NCI-H2227 treated with DMSO at 0.1 percent for 48 hours (cell line): ENCODE data around the gene SUSD4.

ENCODE experiments used
- DNase-seq: peaks from one replicate; lab custom pipeline; 2025; lab: John Stamatoyannopoulos, UW

SUSD4 gene

DNA sequence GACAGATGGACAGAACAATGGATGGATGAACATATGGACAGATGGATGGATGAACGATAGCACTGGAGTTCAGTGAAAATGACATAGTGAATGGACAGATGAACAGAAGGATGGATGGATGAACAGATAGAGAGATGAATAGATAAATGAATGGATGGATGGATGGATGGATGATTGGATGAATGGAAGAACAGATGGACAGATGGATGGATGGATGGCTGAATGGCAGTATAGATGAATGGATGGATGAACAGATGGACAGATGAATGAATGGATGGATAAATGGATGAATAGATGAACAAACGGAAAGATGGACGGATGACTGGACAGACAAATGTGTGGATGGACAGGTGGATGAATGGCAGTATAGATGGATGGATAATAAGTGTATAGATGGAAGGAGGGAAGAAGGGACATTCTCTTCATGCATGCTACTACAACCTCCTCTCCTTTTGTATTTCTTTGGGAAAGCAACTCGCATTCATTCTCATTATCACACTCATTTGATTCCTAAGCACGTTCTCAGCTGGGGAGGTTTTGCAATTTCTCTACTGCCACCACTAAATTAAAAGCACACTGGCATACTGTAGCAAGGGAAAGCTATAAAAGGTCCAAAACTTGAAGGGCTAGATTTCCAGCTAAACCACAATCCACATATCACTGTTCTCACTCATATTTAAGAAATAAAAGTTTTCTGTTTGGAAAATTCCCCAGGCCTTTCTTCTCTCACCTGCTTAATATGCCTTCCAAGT lies 34.1 kb downstream of the SUSD4 start:
- no peak for DNase-seq

- DNase-seq, result no peak
Observed at GRCh38 chr1:223329252-223329651, 34.7 kb downstream of the SUSD4 start.

DNA sequence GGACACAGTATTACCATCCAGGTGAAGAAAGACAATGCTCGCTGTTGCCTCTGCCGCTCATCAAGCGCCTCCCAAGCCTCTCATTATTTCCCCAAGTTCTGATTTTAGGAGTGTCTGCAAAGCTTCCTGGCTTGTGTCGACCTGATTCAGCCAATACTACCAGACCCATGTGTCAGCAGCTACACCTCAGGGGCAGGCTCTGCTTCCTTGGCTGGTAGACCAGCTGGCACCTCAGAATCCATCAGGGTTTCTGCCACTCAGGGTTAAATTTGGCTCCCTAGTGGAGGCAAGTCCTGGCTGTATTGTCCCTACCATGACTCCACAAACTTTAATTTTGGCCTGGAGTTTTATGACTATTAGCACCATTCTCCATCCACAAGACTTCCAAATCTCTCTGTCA lies 35.4 kb downstream of the SUSD4 start:
- DNase-seq, result no peak

DNA sequence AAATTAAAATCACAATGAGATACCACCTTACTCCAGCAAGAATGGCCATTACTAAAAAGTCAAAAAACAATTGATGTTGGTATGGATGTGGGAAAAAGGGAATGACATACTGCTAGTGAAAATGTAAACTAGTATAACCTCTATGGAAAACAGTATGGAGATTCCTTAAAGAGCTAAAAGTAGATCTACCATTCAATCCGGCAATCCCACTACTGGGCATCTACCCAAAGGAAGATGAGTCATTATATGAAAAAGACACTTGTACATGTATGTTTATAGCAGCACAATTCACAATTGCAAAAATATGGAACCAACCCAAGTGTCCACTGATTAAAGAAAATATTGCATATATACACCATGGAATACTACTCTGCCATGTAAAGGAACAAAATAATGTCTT lies 37.2 kb downstream of the SUSD4 start:
- no peak for DNase-seq

- DNase-seq, result no peak
Observed at GRCh38 chr1:223323491-223324484, 40.2 kb downstream of the SUSD4 start.

GRCh38 chr1:223322868-223323267 lies 41.1 kb downstream of the SUSD4 start:
- DNase-seq, result no peak

GRCh38 chr1:223320959-223321358 lies 43.0 kb downstream of the SUSD4 start:
- no peak for DNase-seq

DNA sequence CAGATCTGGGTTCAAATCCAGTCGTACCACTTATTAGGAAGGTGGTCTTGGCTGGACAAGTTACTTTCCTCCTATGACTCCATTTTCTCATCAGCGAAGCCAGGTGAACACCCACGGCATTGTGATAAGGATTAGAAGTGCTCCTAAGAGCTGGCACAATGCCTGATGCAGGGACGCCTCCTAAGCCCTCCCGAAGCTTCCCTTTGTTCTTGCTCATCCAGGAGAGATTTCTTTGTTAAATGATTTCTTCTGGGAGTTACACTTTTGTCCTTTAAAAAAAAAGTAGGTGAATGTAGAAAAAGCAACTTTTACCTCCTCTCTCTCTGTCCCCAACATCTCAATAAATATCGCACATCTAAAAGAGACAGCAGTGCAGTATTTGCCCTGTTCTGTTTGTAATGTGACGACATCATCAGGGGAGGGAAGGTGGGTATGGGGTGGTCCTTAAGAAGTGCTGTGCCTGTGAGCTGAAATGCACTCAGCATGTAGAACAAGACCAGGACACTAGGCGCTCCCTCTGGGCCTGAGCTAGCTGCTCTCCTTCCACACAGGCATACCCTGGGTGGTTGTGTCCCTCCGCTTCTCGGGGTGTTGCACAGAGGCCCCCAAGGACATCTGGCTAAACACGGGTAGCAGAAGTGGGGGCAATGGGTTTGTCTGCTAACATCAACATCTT lies 43.9 kb downstream of the SUSD4 start:
- peak; percentile 11 for DNase-seq

DNA sequence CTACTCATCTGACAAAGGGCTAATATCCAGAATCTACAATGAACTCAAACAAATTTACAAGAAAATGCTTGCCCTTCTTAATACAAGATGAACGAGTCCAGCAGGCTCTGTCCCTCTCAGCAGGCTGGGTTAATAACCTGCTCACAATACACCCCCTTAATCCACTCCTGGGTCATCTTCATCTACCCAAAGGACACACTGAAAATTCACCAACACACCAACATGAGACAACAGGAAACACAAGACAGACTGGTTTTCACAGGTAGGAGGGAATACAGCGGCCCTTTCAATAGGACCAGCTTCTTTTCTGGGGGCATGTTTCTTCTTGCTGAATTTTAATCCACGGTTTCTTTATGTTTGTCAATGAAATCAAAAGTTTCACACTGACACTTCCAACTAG lies 44.6 kb downstream of the SUSD4 start:
- no peak for DNase-seq

GRCh38 chr1:223316082-223316481 lies 47.9 kb downstream of the SUSD4 start:
- no peak for DNase-seq

DNA sequence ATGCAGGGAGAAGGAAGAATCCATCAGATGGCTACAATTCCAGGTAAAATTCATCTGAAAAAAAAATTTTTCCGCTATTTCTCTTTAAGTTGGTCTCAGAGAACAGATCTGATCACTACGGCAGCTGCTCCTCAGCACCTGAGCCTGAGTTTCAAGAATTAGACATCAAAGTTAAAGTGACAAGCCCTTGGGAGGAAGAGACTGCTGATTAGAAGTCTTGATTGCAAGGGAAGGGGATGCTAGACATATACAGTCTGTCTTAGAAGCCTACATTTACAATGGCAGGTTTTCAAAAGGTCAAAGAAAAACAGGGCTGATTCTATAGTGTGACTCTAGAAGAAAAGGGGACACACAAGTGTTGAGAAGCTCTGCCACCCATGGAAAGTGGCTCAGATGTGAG lies 48.3 kb downstream of the SUSD4 start:
- DNase-seq, result no peak

GRCh38 chr1:223313415-223313754 lies 50.6 kb downstream of the SUSD4 start:
- DNase-seq, result no peak

- DNase-seq, result no peak
Observed at GRCh38 chr1:223312705-223313414, 51.1 kb downstream of the SUSD4 start.

DNA sequence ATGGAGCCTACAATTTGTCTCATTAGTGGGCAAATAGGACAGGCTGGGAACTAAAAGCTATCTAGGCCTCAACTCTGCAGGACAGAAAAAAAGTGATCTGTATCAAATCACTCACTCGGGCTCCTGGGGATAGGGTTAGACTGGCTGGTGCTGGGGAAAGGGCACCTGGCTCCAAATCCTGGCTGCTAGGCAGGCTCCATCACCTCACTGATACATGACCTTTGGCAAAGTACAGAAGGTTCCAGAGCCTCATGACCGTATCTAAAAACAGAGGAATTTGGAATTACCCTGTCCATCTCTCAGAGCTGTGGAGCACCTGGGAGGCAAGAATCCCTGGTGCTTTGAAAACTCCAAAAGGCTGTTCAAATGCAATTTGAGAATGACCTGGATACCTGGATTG lies 51.7 kb downstream of the SUSD4 start:
- DNase-seq, result no peak

DNA sequence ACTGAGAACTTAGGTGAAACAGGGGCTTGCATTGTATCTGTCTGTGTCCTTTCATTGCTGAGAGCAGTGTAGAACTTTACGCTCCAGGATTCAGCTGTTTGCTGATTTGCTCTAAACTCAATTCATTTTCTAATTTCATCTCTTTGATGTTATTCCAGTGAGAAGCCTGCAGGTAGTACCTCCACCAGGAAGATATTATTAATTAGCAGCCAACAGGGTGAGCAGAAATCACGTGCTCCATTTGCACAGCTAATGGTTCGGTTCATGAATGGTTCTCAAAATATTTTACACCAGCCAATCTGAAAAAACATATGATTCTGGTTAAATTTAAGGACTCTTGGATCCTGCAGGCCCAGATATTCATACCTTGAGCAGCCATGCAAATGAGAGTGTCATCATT lies 52.1 kb downstream of the SUSD4 start:
- no peak for DNase-seq

DNA sequence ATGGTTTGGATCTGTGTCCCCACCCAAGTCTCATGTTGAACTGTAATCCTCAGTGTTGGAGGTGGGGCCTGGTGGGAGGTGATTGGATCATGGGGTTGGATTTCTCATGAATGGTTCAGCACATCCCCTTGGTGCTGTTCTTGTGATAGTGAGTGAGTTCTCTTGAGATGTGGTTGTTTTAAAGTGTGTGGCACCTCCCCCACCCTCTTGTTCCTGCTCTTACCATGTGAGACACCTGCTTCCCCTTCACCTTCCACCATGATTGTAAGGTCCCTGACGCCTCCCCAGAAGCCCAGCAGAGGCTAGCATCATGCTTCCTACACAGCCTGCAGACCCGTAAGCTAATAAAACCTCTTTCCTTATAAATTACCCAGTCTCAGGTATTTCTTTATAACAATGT lies 55.8 kb downstream of the SUSD4 start:
- DNase-seq, result no peak

DNA sequence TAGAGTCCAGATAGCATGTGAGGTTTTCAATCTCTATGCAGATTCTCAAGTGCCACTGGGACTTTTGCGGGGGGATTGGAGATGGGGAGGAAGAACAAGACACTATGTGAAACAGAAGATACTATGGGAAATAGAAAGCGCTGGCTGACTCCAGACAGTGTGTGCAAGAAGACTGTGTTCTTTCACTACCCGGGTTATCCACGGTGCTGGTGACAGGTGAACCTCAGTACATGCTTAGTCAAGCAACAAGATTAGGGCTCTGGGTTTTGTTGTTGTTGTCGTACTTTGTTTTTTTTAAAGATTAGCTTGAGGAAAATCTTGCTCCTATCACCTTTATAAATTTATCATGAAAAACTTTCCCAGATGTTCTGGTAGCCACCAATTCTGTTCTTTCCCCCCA lies 56.4 kb downstream of the SUSD4 start:
- DNase-seq, result no peak

DNA sequence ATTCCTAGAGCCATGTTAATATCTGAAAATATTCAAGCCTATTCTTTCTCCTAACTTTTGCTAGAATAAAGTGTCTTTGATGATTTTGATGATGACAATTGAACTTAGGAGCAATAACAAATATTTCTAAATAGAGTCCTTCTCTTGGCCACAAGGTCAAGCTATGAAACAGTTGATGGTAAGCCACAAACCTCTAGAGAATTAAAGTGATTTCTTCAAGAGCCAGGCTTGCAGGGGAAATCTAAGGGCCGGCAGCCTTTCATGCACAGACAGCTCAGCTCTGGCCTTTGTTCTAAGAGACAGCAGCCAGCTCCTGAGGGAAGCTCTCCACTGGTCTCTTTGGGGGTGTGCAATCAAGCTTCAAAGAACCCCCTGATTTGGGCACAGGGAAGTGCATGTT lies 59.0 kb downstream of the SUSD4 start:
- no peak for DNase-seq

DNA sequence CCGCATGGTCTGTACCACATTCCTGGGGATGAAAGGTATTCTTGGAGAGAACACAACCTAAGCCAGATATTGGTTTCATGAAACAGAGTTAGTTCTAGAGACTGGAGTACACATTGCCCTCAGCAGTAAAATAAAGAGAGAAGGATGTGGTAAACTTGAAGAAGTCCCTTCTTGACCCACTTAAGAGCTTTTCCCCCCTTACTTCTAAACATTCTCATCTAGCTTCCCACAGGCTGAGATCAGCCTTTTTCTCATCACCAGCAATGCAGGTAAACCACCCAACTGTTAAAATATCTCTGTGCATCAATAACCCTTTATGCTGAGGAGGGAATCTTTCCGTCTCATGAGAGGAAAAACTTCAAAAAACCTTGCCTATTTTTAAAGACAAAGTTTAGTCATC lies 62.6 kb downstream of the SUSD4 start:
- DNase-seq, result no peak

- no peak for DNase-seq
Observed at GRCh38 chr1:223299553-223299952, 64.4 kb downstream of the SUSD4 start.

DNA sequence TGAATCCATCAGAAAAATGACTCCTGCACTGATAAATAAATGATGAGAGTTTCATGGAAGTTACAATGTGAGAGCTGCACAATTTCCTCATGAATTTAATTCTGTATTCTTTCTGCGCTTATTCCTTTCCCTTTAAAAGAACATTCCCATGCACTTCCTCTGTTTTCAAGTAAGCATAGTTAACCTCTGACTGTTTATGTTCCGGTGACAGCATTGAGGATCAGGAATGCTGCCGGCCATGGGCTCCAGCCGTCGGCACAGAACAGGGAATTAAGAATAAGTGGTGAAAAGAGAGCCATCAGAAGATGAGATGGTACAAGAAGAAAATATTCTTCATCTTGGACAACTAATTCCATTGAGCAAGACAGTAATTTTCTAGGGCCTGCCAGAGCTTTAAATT lies 65.3 kb downstream of the SUSD4 start:
- DNase-seq, result peak; percentile 25

- DNase-seq, result no peak
Observed at GRCh38 chr1:223297800-223298199, 66.2 kb downstream of the SUSD4 start.
